ENCODE results near the gene ZCCHC7.
"Not testable (repeated sequence)": the region's sequence is repeated elsewhere in the genome, so short reads cannot be mapped to it uniquely, and the experiment has no call there.

DNA sequence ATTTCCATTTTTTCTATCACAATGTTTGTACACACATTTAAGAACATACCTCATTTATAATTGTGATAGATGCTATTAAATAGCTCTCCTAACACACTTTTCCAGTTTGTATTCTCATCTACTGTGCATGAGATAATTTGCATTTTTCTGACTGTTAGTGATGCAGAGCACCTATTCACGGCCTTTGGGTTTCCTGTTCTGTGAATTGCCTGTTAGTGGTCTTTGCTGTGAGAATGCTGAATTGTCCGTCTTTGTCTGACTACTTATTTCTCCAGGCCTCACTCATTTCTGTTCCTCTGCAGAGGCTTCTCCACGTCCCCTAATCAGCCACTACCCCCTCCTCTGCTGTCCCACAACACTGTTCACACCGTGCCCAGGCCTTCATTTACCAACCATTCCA is 45.6 kb upstream of the ZCCHC7 start:
- not testable (repeated sequence) for TF ChIP-seq POLR2A (IDR thresholded peaks at IDR 0.05)
- TF ChIP-seq, protein P1, sequence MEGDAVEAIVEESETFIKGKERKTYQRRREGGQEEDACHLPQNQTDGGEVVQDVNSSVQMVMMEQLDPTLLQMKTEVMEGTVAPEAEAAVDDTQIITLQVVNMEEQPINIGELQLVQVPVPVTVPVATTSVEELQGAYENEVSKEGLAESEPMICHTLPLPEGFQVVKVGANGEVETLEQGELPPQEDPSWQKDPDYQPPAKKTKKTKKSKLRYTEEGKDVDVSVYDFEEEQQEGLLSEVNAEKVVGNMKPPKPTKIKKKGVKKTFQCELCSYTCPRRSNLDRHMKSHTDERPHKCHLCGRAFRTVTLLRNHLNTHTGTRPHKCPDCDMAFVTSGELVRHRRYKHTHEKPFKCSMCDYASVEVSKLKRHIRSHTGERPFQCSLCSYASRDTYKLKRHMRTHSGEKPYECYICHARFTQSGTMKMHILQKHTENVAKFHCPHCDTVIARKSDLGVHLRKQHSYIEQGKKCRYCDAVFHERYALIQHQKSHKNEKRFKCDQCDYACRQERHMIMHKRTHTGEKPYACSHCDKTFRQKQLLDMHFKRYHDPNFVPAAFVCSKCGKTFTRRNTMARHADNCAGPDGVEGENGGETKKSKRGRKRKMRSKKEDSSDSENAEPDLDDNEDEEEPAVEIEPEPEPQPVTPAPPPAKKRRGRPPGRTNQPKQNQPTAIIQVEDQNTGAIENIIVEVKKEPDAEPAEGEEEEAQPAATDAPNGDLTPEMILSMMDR (IDR thresholded peaks at IDR 0.05), result not testable (repeated sequence)

All from thyroid gland (tissue), 4 donors.